HEK293 (cell line): ENCODE data around the gene PRMT2.

Source experiments
- CTCF ChIA-PET: fragments of 350-600 bp; formaldehyde crosslinking; extraction: SDS; loops from one replicate; lab custom pipeline; 2021; ENCODE audit warnings: antibody characterized with exemption; lab: Yijun Ruan, JAX
- POLR2A ChIA-PET: fragments of 300-600 bp; formaldehyde crosslinking; extraction: SDS; loops from one replicate; lab custom pipeline; 2020; ENCODE audit warnings: antibody characterized with exemption, inconsistent platforms; lab: Yijun Ruan, JAX
- H3K27ac ChIP-seq: fragments of 200-500 bp; sonication (Bioruptor generic); 2 replicates; pipeline ENCODE4 v1.5.1; 2014; ENCODE audit warnings: low read depth, low read length, control low read depth, inconsistent platforms; ENCODE audit errors: extremely low read depth
- H3K36me3 ChIP-seq, 2 experiments: fragments of 200-500 bp in 1 of 2; sonication (Bioruptor generic) in 1 of 2; 1 replicate in 1 of 2; 2 replicates in 1 of 2; pipeline ENCODE4 v1.5.1; 2014 to 2017; ENCODE audit warnings: inconsistent platforms in 2 of 2, low read length in 2 of 2; ENCODE audit not compliant: control insufficient read depth in 2 of 2, insufficient read depth in 1 of 2
- H3K4me1 ChIP-seq: fragments of 200-500 bp; sonication (Bioruptor generic); 2 replicates; pipeline ENCODE4 v1.5.1; 2014; ENCODE audit warnings: mild to moderate bottlenecking, low read length, inconsistent platforms; ENCODE audit not compliant: control insufficient read depth, insufficient read depth
- H3K4me3 ChIP-seq: 2 replicates; pipeline ENCODE4 v1.5.1; 2011; ENCODE audit warnings: low read depth, mild to moderate bottlenecking, control low read depth, low read length, moderate library complexity
- H3K9me3 ChIP-seq: fragments of 200-500 bp; sonication (Bioruptor generic); 2 replicates; pipeline ENCODE4 v1.5.1; 2014; ENCODE audit warnings: low read depth, low read length, inconsistent platforms; ENCODE audit not compliant: control insufficient read depth, insufficient read depth
- BCL6B ChIP-seq: fragments of 450-650 bp; formaldehyde crosslinking; IDR thresholded peaks from 2 replicates; pipeline ENCODE4 v1.5.1; 2017; ENCODE audit warnings: missing biosample characterization, missing genetic modification characterization
- EGR2 ChIP-seq: fragments of 450-650 bp; formaldehyde crosslinking; IDR thresholded peaks from 2 replicates; pipeline ENCODE4 v1.5.1; 2016; ENCODE audit warnings: low read depth, missing biosample characterization, missing genetic modification characterization
- HOXC10 ChIP-seq: sonication (generic); formaldehyde crosslinking; IDR thresholded peaks from 2 replicates; pipeline ENCODE4 v1.8.1; 2023; ENCODE audit warnings: mild to moderate bottlenecking, missing genetic modification reagents
- KLF7 ChIP-seq: fragments of 450-650 bp; formaldehyde crosslinking; IDR thresholded peaks from 2 replicates; pipeline ENCODE4 v1.5.1; 2016; ENCODE audit warnings: missing biosample characterization, missing genetic modification characterization, borderline replicate concordance
- OVOL3 ChIP-seq: fragments of 450-650 bp; formaldehyde crosslinking; IDR thresholded peaks from 2 replicates; pipeline ENCODE4 v1.5.1; 2016; ENCODE audit warnings: missing biosample characterization, missing genetic modification characterization
- PBX3 ChIP-seq: sonication (generic); formaldehyde crosslinking; IDR thresholded peaks from 2 replicates; pipeline ENCODE4 v1.8.1; 2022; ENCODE audit warnings: mild to moderate bottlenecking, moderate library complexity, missing genetic modification reagents
- PRDM1 ChIP-seq: fragments of 450-650 bp; formaldehyde crosslinking; IDR thresholded peaks from 2 replicates; pipeline ENCODE4; 2016; ENCODE audit warnings: missing biosample characterization, missing genetic modification characterization
- SETDB1 ChIP-seq: IDR thresholded peaks from one replicate; pipeline ENCODE4 v1.6.1; 2017; ENCODE audit warnings: mild to moderate bottlenecking, low read length, moderate library complexity, mixed read lengths; ENCODE audit not compliant: insufficient read length
- SP3 ChIP-seq: fragments of 450-650 bp; formaldehyde crosslinking; IDR thresholded peaks from 2 replicates; pipeline ENCODE4 v1.5.1; 2016; ENCODE audit warnings: missing biosample characterization, missing genetic modification characterization
- ZNF10 ChIP-seq: fragments of 450-650 bp; formaldehyde crosslinking; IDR thresholded peaks from 2 replicates; pipeline ENCODE4 v1.5.1; 2017; ENCODE audit warnings: missing biosample characterization, missing genetic modification characterization
- ZNF140 ChIP-seq: fragments of 450-650 bp; formaldehyde crosslinking; IDR thresholded peaks from 2 replicates; pipeline ENCODE4 v1.5.1; 2016; ENCODE audit warnings: missing biosample characterization, missing genetic modification characterization
- ZNF148 ChIP-seq: fragments of 450-650 bp; formaldehyde crosslinking; IDR thresholded peaks from 2 replicates; pipeline ENCODE4 v1.5.0; 2017; ENCODE audit warnings: missing biosample characterization, missing genetic modification characterization, borderline replicate concordance
- ZNF157 ChIP-seq: fragments of 450-650 bp; formaldehyde crosslinking; IDR thresholded peaks from 2 replicates; pipeline ENCODE4 v1.5.1; 2016; ENCODE audit warnings: missing biosample characterization, missing genetic modification characterization
- ZNF26 ChIP-seq: fragments of 450-650 bp; formaldehyde crosslinking; IDR thresholded peaks from 2 replicates; pipeline ENCODE4 v1.5.1; 2016; ENCODE audit warnings: missing biosample characterization, missing genetic modification characterization
- ZNF274 ChIP-seq, 2 experiments: fragments of 200-500 bp in 1 of 2; fragments of 450-650 bp in 1 of 2; sonication (Bioruptor generic) in 1 of 2; formaldehyde crosslinking in 1 of 2; IDR thresholded peaks; 2 replicates each; pipeline versions ENCODE4 v1.5.1 to v1.6.1; 2014 to 2016; ENCODE audit warnings: borderline replicate concordance in 1 of 2, inconsistent platforms in 1 of 2, low read length in 1 of 2, missing biosample characterization in 1 of 2, missing genetic modification characterization in 1 of 2
- ZNF423 ChIP-seq: fragments of 450-650 bp; formaldehyde crosslinking; IDR thresholded peaks from 2 replicates; pipeline ENCODE4 v1.5.1; 2016; ENCODE audit warnings: missing biosample characterization, missing genetic modification characterization
- ZNF510 ChIP-seq: fragments of 450-650 bp; formaldehyde crosslinking; IDR thresholded peaks from 2 replicates; pipeline ENCODE4 v1.5.1; 2018; ENCODE audit warnings: mild to moderate bottlenecking, missing genetic modification characterization, missing biosample characterization; ENCODE audit not compliant: insufficient replicate concordance
- ZNF513 ChIP-seq: fragments of 450-650 bp; IDR thresholded peaks from 2 replicates; pipeline ENCODE4 v1.5.1; 2018; ENCODE audit warnings: missing biosample characterization, missing genetic modification characterization
- ZNF558 ChIP-seq: fragments of 450-650 bp; formaldehyde crosslinking; IDR thresholded peaks from 2 replicates; pipeline ENCODE4 v1.5.1; 2016; ENCODE audit warnings: missing biosample characterization, missing genetic modification characterization
- ZNF660 ChIP-seq: fragments of 450-650 bp; IDR thresholded peaks from 2 replicates; pipeline ENCODE4 v1.5.1; 2018; ENCODE audit warnings: missing biosample characterization, mild to moderate bottlenecking, missing genetic modification characterization
- ZNF664 ChIP-seq: fragments of 450-650 bp; formaldehyde crosslinking; IDR thresholded peaks from 2 replicates; pipeline ENCODE4 v1.5.1; 2016; ENCODE audit warnings: missing biosample characterization, missing genetic modification characterization
- ZNF777 ChIP-seq: fragments of 450-650 bp; formaldehyde crosslinking; IDR thresholded peaks from 2 replicates; pipeline ENCODE4 v1.5.1; 2017; ENCODE audit warnings: missing biosample characterization, missing genetic modification characterization, borderline replicate concordance
- ZNF830 ChIP-seq: fragments of 450-650 bp; IDR thresholded peaks from 2 replicates; pipeline ENCODE4 v1.5.0; 2018; ENCODE audit warnings: missing biosample characterization, missing genetic modification characterization, low read depth, mild to moderate bottlenecking, moderate library complexity

The PRMT2 gene

GRCh38 chr21:46607636-46608035 lies 27.8 kb upstream of the PRMT2 start:
- Histone ChIP-seq H3K4me3 (no peak overlapping the region), H3K27ac (no peak overlapping the region), H3K9me3 (no peaks in the 10 kb centered on the region), H3K36me3 (no peaks in the 10 kb centered on the region), H3K4me1 (no peaks in the 10 kb centered on the region; the same call in 1 of the 2 replicates)
- TF ChIP-seq PRDM1 (tag by site-specific recombination): no peak
- no peak for TF ChIP-seq BCL6B (tag by site-specific recombination)
- TF ChIP-seq PBX3: no peak
- no peak for TF ChIP-seq ZNF140
- no peak for TF ChIP-seq ZNF830 (tag by site-specific recombination)
- TF ChIP-seq ZNF148 (tag by site-specific recombination): no peak
- no peak for TF ChIP-seq ZNF510 (tag by site-specific recombination)
- no peak for TF ChIP-seq ZNF558 (tag by site-specific recombination)
- no peak for TF ChIP-seq ZNF513 (tag by site-specific recombination)
- no peak for TF ChIP-seq EGR2
- TF ChIP-seq ZNF664 (tag by site-specific recombination): no peak
- TF ChIP-seq KLF7 (tag by site-specific recombination): no peak
- TF ChIP-seq ZNF660 (tag by site-specific recombination): no peak
- TF ChIP-seq OVOL3 (tag by site-specific recombination): no peak
- no peak for TF ChIP-seq HOXC10 (CRISPR knock-in tag)
- no peak for TF ChIP-seq ZNF274 (IDR thresholded peaks at IDR 0.05; ENCODE audit: low read length)
- no peak for TF ChIP-seq ZNF274 (tag by site-specific recombination; IDR thresholded peaks at IDR 0.05; ENCODE audit: borderline replicate concordance)
- no peak for TF ChIP-seq ZNF10 (tag by site-specific recombination)
- no peak for TF ChIP-seq SETDB1
- ChIA-PET CTCF (interaction anchor here (1.2 kb wide), 1 partner anchor 32 kb away, joined by 5 read pairs; no protein-coding TSS in a partner anchor), POLR2A (interaction anchor here (0.7 to 2.8 kb wide), 2 partner anchors 10 to 28 kb away, joined by 5 to 11 read pairs; partner anchors contain the start of gene PRMT2)

GRCh38 chr21:46608672-46609111 lies 26.8 kb upstream of the PRMT2 start:
- ChIA-PET CTCF (interaction anchor here (1.2 kb wide), 1 partner anchor 31 kb away, joined by 5 read pairs; no protein-coding TSS in a partner anchor), POLR2A (interaction anchor here (0.6 to 2.8 kb wide), 2 partner anchors 27 to 45 kb away, joined by 3 to 11 read pairs; partner anchors contain the start of gene PRMT2)
- Histone ChIP-seq H3K27ac (no peak overlapping the region), H3K9me3 (no peaks in the 10 kb centered on the region)
- TF ChIP-seq ZNF423: no peak
- 0 out of 2 replicates have a peak, but pooled peaks have one; percentile 17 for TF ChIP-seq ZNF26 (tag by site-specific recombination)
- TF ChIP-seq ZNF777 (tag by site-specific recombination): no peak
- no peak for TF ChIP-seq SP3
- peak; percentile 99 for TF ChIP-seq ZNF157 (tag by site-specific recombination)
- TF ChIP-seq, all 188 proteins: peak for 2
- Histone ChIP-seq H3K4me1 (no peaks in the 10 kb centered on the region), H3K36me3 (no peaks in the 10 kb centered on the region), H3K4me3 (no peak overlapping the region)
